ENCODE measurements around the gene CHPT1. TPM values are rescaled to one million over a fixed set of nuclear protein-coding genes. Genes with fewer than 3 reads are reported as not detected.
A peak's percentile ranks its signal among the peaks of the same experiment; 100 is the strongest.

CHPT1 gene
- total and polyA plus RNA-seq, 9 of the 15 experiments (the other 6 are each of a cell fraction or from before 2014, with no cell fraction given) = 15.3 to 210 (median 91.9) TPM

DNA sequence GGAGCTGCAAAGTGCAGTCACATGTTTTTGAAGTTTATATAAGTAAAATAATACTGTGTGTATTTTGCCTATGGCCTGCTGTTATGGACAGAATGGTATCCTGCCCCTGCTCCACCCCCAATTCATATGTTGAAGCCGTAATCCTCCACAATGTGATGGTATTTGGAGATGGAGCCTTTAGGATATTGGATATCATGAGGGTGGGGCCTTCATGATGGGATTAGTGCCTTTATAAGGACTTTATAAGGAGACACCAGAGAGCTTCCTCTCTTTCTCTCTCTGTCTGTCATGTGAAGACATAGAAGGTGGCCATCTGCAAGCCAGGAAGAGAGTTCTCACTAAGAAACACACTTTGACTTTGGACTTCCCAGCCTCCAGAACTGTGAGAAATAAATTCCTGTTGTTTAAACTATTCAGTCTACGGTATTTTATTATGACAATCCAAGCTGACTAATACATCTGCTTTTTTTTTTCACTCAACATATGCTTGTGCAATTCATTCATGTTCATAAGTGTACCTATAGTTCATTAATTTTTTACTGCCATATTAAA lies 3.1 kb upstream of the CHPT1 start:
- no TSS peak for BruUV-seq (replicated peaks)
- DNase-seq (ENCODE audit: extremely low read depth in 1 of 4, low spot score in 3 of 4) (no peak), ATAC-seq (no peak), FAIRE-seq (no peak)
- peaks cover 7% of the 10 kb centered on the region for H3K9me3 ChIP-seq (replicated peaks; ENCODE audit: control insufficient read depth, insufficient read depth, low read depth, low read length)
- no peak overlapping the region for H3K27ac ChIP-seq (ENCODE audit: extremely low read depth, low read depth, low read length)
- no peaks in the 10 kb centered on the region for H3K36me3 ChIP-seq (ENCODE audit: control insufficient read depth, insufficient read depth, low read length)
- peaks cover 22% of the 10 kb centered on the region for H3K79me2 ChIP-seq (ENCODE audit: control insufficient read depth, insufficient read depth, low read length)
- H3K4me1 ChIP-seq (replicated peaks in 1 of 2; ENCODE audit: control insufficient read depth in 2 of 2, insufficient read depth in 2 of 2, low read length in 2 of 2) = peaks cover 11 to 20% of the 10 kb centered on the region in 2 experiments
- in situ Hi-C loops (cut with MboI) (no loop called here), intact Hi-C loops (cut with micrococcal nuclease) (no loop called here)
- WGBS (ENCODE audit: insufficient coverage, low coverage, missing lambda C conversion rate) = 82% methylated on average over 2 of the region's 2 CpGs
- TF ChIP-seq SNRNP70 (optimal IDR thresholded peaks at IDR 0.05; ENCODE audit: low read depth, low read length) = no peak
- TF ChIP-seq ZNF121 (CRISPR knock-in tag; conservative IDR thresholded peaks at IDR 0.05) = no peak
- TF ChIP-seq TEAD4 (IDR thresholded peaks at IDR 0.05; ENCODE audit: low read length) = no peak
- no peak for TF ChIP-seq TEAD4 (CRISPR knock-in tag; IDR thresholded peaks at IDR 0.05; ENCODE audit: borderline replicate concordance)
- no peak for TF ChIP-seq ZC3H8 (IDR thresholded peaks at IDR 0.05)
- TF ChIP-seq FOXM1 (IDR thresholded peaks at IDR 0.05; ENCODE audit: low read depth) = no peak
- TF ChIP-seq FOXM1 (CRISPR knock-in tag; IDR thresholded peaks at IDR 0.05; ENCODE audit: low read depth) = no peak
- no peak for TF ChIP-seq ZNF224 (CRISPR knock-in tag; IDR thresholded peaks at IDR 0.05)
- no peak for TF ChIP-seq KLF16 (IDR thresholded peaks at IDR 0.05)
- no peak for TF ChIP-seq HNRNPK (IDR thresholded peaks at IDR 0.05; ENCODE audit: low read depth, low read length, poor library complexity, severe bottlenecking)
- no peak for TF ChIP-seq KLF6 (CRISPR knock-in tag; IDR thresholded peaks at IDR 0.05; ENCODE audit: borderline replicate concordance)
- TF ChIP-seq ZNF24 (IDR thresholded peaks at IDR 0.05) = no peak
- TF ChIP-seq CBFA2T2 (conservative IDR thresholded peaks at IDR 0.05) = no peak
- TF ChIP-seq, protein P1, sequence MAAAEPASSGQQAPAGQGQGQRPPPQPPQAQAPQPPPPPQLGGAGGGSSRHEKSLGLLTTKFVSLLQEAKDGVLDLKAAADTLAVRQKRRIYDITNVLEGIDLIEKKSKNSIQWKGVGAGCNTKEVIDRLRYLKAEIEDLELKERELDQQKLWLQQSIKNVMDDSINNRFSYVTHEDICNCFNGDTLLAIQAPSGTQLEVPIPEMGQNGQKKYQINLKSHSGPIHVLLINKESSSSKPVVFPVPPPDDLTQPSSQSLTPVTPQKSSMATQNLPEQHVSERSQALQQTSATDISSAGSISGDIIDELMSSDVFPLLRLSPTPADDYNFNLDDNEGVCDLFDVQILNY (CRISPR knock-in tag; IDR thresholded peaks at IDR 0.05) = no peak
- TF ChIP-seq NR2F6 (CRISPR knock-in tag; IDR thresholded peaks at IDR 0.05) = no peak
- TF ChIP-seq, protein P2, sequence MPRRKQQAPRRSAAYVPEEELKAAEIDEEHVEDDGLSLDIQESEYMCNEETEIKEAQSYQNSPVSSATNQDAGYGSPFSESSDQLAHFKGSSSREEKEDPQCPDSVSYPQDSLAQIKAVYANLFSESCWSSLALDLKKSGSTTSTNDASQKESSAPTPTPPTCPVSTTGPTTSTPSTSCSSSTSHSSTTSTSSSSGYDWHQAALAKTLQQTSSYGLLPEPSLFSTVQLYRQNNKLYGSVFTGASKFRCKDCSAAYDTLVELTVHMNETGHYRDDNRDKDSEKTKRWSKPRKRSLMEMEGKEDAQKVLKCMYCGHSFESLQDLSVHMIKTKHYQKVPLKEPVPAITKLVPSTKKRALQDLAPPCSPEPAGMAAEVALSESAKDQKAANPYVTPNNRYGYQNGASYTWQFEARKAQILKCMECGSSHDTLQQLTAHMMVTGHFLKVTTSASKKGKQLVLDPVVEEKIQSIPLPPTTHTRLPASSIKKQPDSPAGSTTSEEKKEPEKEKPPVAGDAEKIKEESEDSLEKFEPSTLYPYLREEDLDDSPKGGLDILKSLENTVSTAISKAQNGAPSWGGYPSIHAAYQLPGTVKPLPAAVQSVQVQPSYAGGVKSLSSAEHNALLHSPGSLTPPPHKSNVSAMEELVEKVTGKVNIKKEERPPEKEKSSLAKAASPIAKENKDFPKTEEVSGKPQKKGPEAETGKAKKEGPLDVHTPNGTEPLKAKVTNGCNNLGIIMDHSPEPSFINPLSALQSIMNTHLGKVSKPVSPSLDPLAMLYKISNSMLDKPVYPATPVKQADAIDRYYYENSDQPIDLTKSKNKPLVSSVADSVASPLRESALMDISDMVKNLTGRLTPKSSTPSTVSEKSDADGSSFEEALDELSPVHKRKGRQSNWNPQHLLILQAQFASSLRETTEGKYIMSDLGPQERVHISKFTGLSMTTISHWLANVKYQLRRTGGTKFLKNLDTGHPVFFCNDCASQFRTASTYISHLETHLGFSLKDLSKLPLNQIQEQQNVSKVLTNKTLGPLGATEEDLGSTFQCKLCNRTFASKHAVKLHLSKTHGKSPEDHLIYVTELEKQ (CRISPR knock-in tag; IDR thresholded peaks at IDR 0.05) = no peak
- TF ChIP-seq POLR3A (IDR thresholded peaks at IDR 0.05; ENCODE audit: borderline replicate concordance, extremely low read depth, insufficient read depth, insufficient read length) = no peak
- TF ChIP-seq ZNF311 (CRISPR knock-in tag; IDR thresholded peaks at IDR 0.05) = no peak
- no peaks in the 10 kb centered on the region for H4K20me1 ChIP-seq (replicated peaks; ENCODE audit: control insufficient read depth, insufficient read depth, low read length)
- no peaks in the 10 kb centered on the region for H3K27me3 ChIP-seq (ENCODE audit: control insufficient read depth in 2 of 2, insufficient read depth in 2 of 2, low read length in 2 of 2)
- POLR2A ChIA-PET = interaction anchor here (0.6 kb wide), 1 partner anchor 483 kb away, joined by 3 read pairs; no protein-coding TSS in a partner anchor
- CTCF ChIA-PET (ENCODE audit: low intra/inter-chr PET ratio) = no interaction called here
- no peak overlapping the region for H3K9ac ChIP-seq (ENCODE audit: insufficient read depth in 1 of 2, low read depth in 2 of 2, low read length in 2 of 2)
- H3K4me2 ChIP-seq (ENCODE audit: insufficient read depth, low read length) = no peak overlapping the region
- no peak overlapping the region for H3K4me3 ChIP-seq
- H2AFZ ChIP-seq (ENCODE audit: low read depth, low read length) = peak overlapping the region; percentile 62
- H3K9me1 ChIP-seq (ENCODE audit: control insufficient read depth, insufficient read depth, low read length) = no peaks in the 10 kb centered on the region

Data from K562 (cell line).